A549 (cell line): ENCODE results near the gene JMJD8.
A peak's percentile ranks its signal among the peaks of the same experiment; 100 is the strongest.

Experiments
- BHLHE40 ChIP-seq: IDR thresholded peaks from 2 replicates; pipeline ENCODE4 v1.6.1; 2012; ENCODE audit warnings: low read depth, low read length, inconsistent platforms
- CHD4 ChIP-seq: fragments of 200-600 bp; sonication (generic); IDR thresholded peaks from 2 replicates; pipeline ENCODE4 v1.6.1; 2016; ENCODE audit warnings: antibody characterized with exemption, mild to moderate bottlenecking, borderline replicate concordance
- CTCF ChIP-seq: fragments of >200 bp; sonication (Bioruptor Twin); formaldehyde crosslinking; IDR thresholded peaks from 3 replicates; pipeline ENCODE4 v1.5.1; 2016
- ELK1 ChIP-seq: fragments of 150-350 bp; IDR thresholded peaks from 2 replicates; pipeline ENCODE4 v1.6.1; 2014; ENCODE audit warnings: low read depth, mild to moderate bottlenecking, low read length
- HEYL ChIP-seq: fragments of 250-450 bp; sonication (Bioruptor Pico); IDR thresholded peaks from 2 replicates; pipeline ENCODE4 v1.8.0; 2021; ENCODE audit warnings: mild to moderate bottlenecking, moderate library complexity
- HMGXB4 ChIP-seq: fragments of 250-450 bp; sonication (Bioruptor Pico); IDR thresholded peaks from 2 replicates; pipeline ENCODE4 v1.5.0; 2021; ENCODE audit warnings: mild to moderate bottlenecking, moderate library complexity, borderline replicate concordance
- JUN ChIP-seq, 2 experiments: fragments of >200 bp; sonication (Bioruptor Twin); formaldehyde crosslinking; IDR thresholded peaks; 2 replicates in 1 of 2; 3 replicates in 1 of 2; pipeline ENCODE4 v1.6.1; 2016 to 2017
- JUNB ChIP-seq: fragments of >200 bp; sonication (Bioruptor Twin); formaldehyde crosslinking; IDR thresholded peaks from 2 replicates; pipeline ENCODE4 v1.6.1; 2016
- KDM1A ChIP-seq: fragments of 200-600 bp; sonication (generic); IDR thresholded peaks from 2 replicates; pipeline ENCODE4 v1.6.1; 2016; ENCODE audit warnings: low read depth, mild to moderate bottlenecking
- NR3C1 ChIP-seq: fragments of >200 bp; sonication (Bioruptor Twin); formaldehyde crosslinking; IDR thresholded peaks from 3 replicates; pipeline ENCODE4 v1.6.1; 2017
- POLR2A ChIP-seq: IDR thresholded peaks from 2 replicates; pipeline ENCODE4 v1.6.1; 2012; ENCODE audit warnings: mild to moderate bottlenecking, low read length
- RAD21 ChIP-seq, 2 experiments: fragments of >200 bp in 1 of 2; sonication (Bioruptor Twin) in 1 of 2; formaldehyde crosslinking in 1 of 2; IDR thresholded peaks in 1 of 2; conservative IDR thresholded peaks in 1 of 2; 2 replicates in 1 of 2; 3 replicates in 1 of 2; pipeline ENCODE4 v1.6.1; 2012 to 2018; ENCODE audit warnings: inconsistent platforms in 1 of 2
- ZC3H11A ChIP-seq: fragments of 450-650 bp; IDR thresholded peaks from 2 replicates; pipeline ENCODE4 v1.6.1; 2014; ENCODE audit warnings: antibody characterized with exemption, mild to moderate bottlenecking

DNA sequence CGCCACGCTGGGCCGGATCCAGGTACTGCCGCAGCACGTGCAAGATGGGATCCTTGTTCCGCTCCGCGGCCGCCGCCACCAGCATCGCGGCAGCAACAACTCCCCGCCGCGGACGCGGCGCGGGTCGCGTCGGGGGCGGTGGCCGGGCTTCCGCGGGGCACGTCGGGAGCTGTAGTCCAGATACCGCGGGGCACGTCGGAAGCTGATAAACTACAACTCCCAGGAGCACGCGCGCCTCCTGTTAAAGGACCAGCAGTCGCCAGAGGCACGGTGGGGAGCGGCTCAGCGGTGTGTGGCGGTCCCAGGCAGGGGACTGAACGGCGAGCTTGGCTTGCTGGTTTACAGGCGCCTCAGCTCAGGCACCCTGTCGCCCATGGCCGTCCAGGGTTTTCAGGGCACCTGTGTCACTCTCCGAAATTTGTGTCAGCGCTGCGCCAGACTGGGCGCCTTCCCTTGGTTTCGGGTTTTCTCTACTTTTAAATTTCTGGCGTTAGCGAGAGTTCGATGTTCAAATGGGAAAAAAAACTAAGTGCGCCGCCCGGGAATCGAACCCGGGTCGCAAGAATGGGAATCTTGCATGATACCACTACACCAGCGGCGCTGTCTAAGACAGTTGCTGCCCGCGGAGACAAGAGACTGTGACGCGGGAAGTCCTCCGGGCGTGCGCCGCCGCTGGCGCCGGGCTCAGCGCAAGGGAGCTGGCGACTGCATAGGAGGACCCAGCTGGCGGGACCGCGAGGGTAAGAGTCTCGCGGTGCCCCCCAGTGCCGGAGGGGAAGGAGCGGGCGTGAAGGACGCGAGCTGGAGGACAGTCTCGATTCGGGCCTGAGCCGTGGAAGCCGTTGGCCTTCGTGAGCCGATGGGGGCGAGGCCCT, 47.7 kb downstream of the JMJD8 start, which contains the start of gene METTL26:
- no peak for TF ChIP-seq CHD4
- no peak for TF ChIP-seq KDM1A
- TF ChIP-seq POLR2A: peak; percentile 94
- TF ChIP-seq NR3C1: no peak
- no peak for TF ChIP-seq ELK1
- TF ChIP-seq CTCF: no peak
- TF ChIP-seq RAD21 (conservative IDR thresholded peaks at IDR 0.05 in 1 of 2, IDR thresholded peaks at IDR 0.05 in 1 of 2): peak in 1 of 2 experiments; percentile 26; a peak in 2 of 5 replicates
- TF ChIP-seq HMGXB4: peak; percentile 94
- no peak for TF ChIP-seq ZC3H11A
- peak; percentile 64 to 79; a peak in 3 of 5 replicates for TF ChIP-seq JUN (IDR thresholded peaks at IDR 0.05)
- no peak for TF ChIP-seq HEYL
- no peak for TF ChIP-seq JUNB
- TF ChIP-seq BHLHE40: peak; percentile 58; the same call in 1 of the 2 replicates
